Activated CD8-positive, alpha-beta T cell treated with anti-CD3 and anti-CD28 coated beads for 36 hours (primary cell): ENCODE measurements around the gene SLC12A7. TPM values are rescaled to one million over a fixed set of nuclear protein-coding genes. Genes with fewer than 3 reads are reported as not detected.
"Not testable (repeated sequence)": the region's sequence is repeated elsewhere in the genome, so short reads cannot be mapped to it uniquely, and the experiment has no call there.

Experiments used
- ATAC-seq: fragments of 200-7000 bp; cut with Tn5 transposase; one replicate; pipeline ENCODE4 v1.10.0; 2021; ENCODE audit warnings: mild to moderate bottlenecking, moderate library complexity
- CTCF ChIA-PET: fragments of 350-600 bp; sonication (Branson Sonifier 250); formaldehyde crosslinking; loops from one replicate; lab custom pipeline; 2021; ENCODE audit warnings: antibody characterized with exemption; lab: Charles Lee
- POLR2A ChIA-PET: fragments of 350-600 bp; sonication (Branson Sonifier 250); formaldehyde crosslinking; loops from one replicate; lab custom pipeline; 2021; ENCODE audit warnings: antibody characterized with exemption; lab: Charles Lee
- DNase-seq: peaks from one replicate; pipeline ENCODE4 v3.0.0-alpha.2; 2020
- H3K27ac Mint-ChIP-seq: one replicate; pipeline ENCODE4 v1.8.0; 2021; ENCODE audit warnings: mild to moderate bottlenecking, mixed read lengths
- H3K27me3 Mint-ChIP-seq: one replicate; pipeline ENCODE4 v1.8.0; 2021; ENCODE audit warnings: mixed read lengths
- H3K36me3 Mint-ChIP-seq: one replicate; pipeline ENCODE4 v1.8.0; 2021; ENCODE audit warnings: low read depth, mixed read lengths
- H3K4me1 Mint-ChIP-seq: one replicate; pipeline ENCODE4 v1.8.0; 2021; ENCODE audit warnings: low read depth, mixed read lengths
- H3K4me3 Mint-ChIP-seq: one replicate; pipeline ENCODE4 v1.8.0; 2021; ENCODE audit warnings: mild to moderate bottlenecking, moderate library complexity, mixed read lengths
- H3K9me3 Mint-ChIP-seq: one replicate; pipeline ENCODE4 v1.8.0; 2021; ENCODE audit warnings: mixed read lengths
- CTCF ChIP-seq: fragments of 200-600 bp; IDR thresholded peaks from one replicate; pipeline ENCODE4 v1.8.0; 2022; ENCODE audit warnings: antibody characterized with exemption, mild to moderate bottlenecking
- intact Hi-C: fragments of 100-400 bp; cut with micrococcal nuclease; formaldehyde crosslinking; loops from one replicate; pipeline ENCODE4 v1.10.0; 2022
- total RNA-seq, 2 experiments: library from RNA; stranded (reverse); gene quantifications; one replicate each; pipeline ENCODE4 v1.2.3, GENCODE V29; 2021

The SLC12A7 gene
- total RNA-seq, 2 experiments from 2014 or later: 21.6 to 24.8 TPM

- ChIA-PET POLR2A (no interaction called here), CTCF (no interaction called here)
- peaks cover 65% of the 10 kb centered on the region for H3K4me1 Mint-ChIP-seq
- no peak overlapping the region for H3K4me3 Mint-ChIP-seq
- DNase-seq: no peak
- intact Hi-C loops: no loop called here
- no peak for ATAC-seq
- peaks cover 4% of the 10 kb centered on the region for H3K36me3 Mint-ChIP-seq
- TF ChIP-seq CTCF: no peak
- no peaks in the 10 kb centered on the region for H3K9me3 Mint-ChIP-seq
- no peaks in the 10 kb centered on the region for H3K27me3 Mint-ChIP-seq
- H3K27ac Mint-ChIP-seq: no peak overlapping the region
Measured at GRCh38 chr5:1098986-1099597, 12.8 kb downstream of the SLC12A7 start.

- ATAC-seq, H3K27ac Mint-ChIP-seq, H3K9me3 Mint-ChIP-seq, H3K4me3 Mint-ChIP-seq, POLR2A ChIA-PET, CTCF ChIA-PET, H3K36me3 Mint-ChIP-seq, H3K27me3 Mint-ChIP-seq, intact Hi-C loops, DNase-seq: not testable (repeated sequence)
- peaks cover 56% of the 10 kb centered on the region for H3K4me1 Mint-ChIP-seq
Measured at GRCh38 chr5:1097988-1098385, 13.9 kb downstream of the SLC12A7 start.

GRCh38 chr5:1097381-1097987, 14.4 kb downstream of the SLC12A7 start:
- ATAC-seq (peak; percentile 28), DNase-seq (no peak)
- ChIA-PET POLR2A (no interaction called here), CTCF (no interaction called here)
- intact Hi-C loops: no loop called here
- no peaks in the 10 kb centered on the region for H3K9me3 Mint-ChIP-seq
- peaks cover 51% of the 10 kb centered on the region for H3K4me1 Mint-ChIP-seq
- no peak for TF ChIP-seq CTCF
- H3K27ac Mint-ChIP-seq: peak overlapping the region; percentile 20
- H3K27me3 Mint-ChIP-seq: no peaks in the 10 kb centered on the region
- H3K4me3 Mint-ChIP-seq: no peak overlapping the region
- H3K36me3 Mint-ChIP-seq: peaks cover 4% of the 10 kb centered on the region

- TF ChIP-seq CTCF: no peak
- Mint-ChIP-seq H3K4me1 (peaks cover 45% of the 10 kb centered on the region), H3K9me3 (no peaks in the 10 kb centered on the region), H3K27me3 (no peaks in the 10 kb centered on the region), H3K4me3 (no peak overlapping the region), H3K27ac (no peak overlapping the region), H3K36me3 (peaks cover 4% of the 10 kb centered on the region)
- CTCF ChIA-PET: no interaction called here
- DNase-seq: no peak
- intact Hi-C loops: no loop called here
- POLR2A ChIA-PET: interaction anchor here (1.1 kb wide), 1 partner anchor 9 kb away, joined by 4 read pairs; no protein-coding TSS in a partner anchor
- ATAC-seq: no peak
Measured at GRCh38 chr5:1096838-1097237, 15.0 kb downstream of the SLC12A7 start.

GRCh38 chr5:1095990-1096363, 15.9 kb downstream of the SLC12A7 start:
- Mint-ChIP-seq H3K4me1 (peaks cover 39% of the 10 kb centered on the region), H3K27ac (no peak overlapping the region)

More at GRCh38 chr5:1095990-1096363, 15.9 kb downstream of the SLC12A7 start:
- CTCF ChIA-PET: interaction anchor here (0.7 kb wide), 1 partner anchor 549 kb away, joined by 3 read pairs; no protein-coding TSS in a partner anchor
- DNase-seq (no peak), ATAC-seq (no peak)
- Mint-ChIP-seq H3K4me3 (no peak overlapping the region), H3K27me3 (no peaks in the 10 kb centered on the region), H3K36me3 (peaks cover 4% of the 10 kb centered on the region), H3K9me3 (no peaks in the 10 kb centered on the region)
- POLR2A ChIA-PET: interaction anchor here (1.1 kb wide), 1 partner anchor 10 kb away, joined by 4 read pairs; no protein-coding TSS in a partner anchor
- intact Hi-C loops: no loop called here
- no peak for TF ChIP-seq CTCF
